DMS 273 (cell line): ENCODE measurements around the gene HLA-DPA1.
"Not testable (repeated sequence)": the region's sequence is repeated elsewhere in the genome, so short reads cannot be mapped to it uniquely, and the experiment has no call there.

Experiments
- DNase-seq: peaks from one replicate; lab custom pipeline; 2025; ENCODE audit not compliant: unreplicated experiment; lab: John Stamatoyannopoulos, UW

HLA-DPA1 gene

GRCh38 chr6:33073431-33073871, at the start of gene HLA-DPA1:
HLA-DPA1 (minus strand) TSS chr6:33073649.
- DNase-seq, result peak; percentile 76

GRCh38 chr6:33123181-33123580, 49.7 kb upstream of the HLA-DPA1 start:
- no peak for DNase-seq

- DNase-seq, result no peak
Measured at GRCh38 chr6:33120001-33120400, 46.6 kb upstream of the HLA-DPA1 start.

- peak; percentile 76 for DNase-seq
Measured at GRCh38 chr6:33118525-33119123, 45.2 kb upstream of the HLA-DPA1 start.

- DNase-seq, result no peak
Measured at GRCh38 chr6:33117811-33118277, 44.4 kb upstream of the HLA-DPA1 start.

GRCh38 chr6:33116841-33117711, 43.6 kb upstream of the HLA-DPA1 start:
- peak; percentile 36 for DNase-seq

GRCh38 chr6:33116417-33116816, 43.0 kb upstream of the HLA-DPA1 start:
- no peak for DNase-seq

GRCh38 chr6:33114406-33114805, 41.0 kb upstream of the HLA-DPA1 start:
- no peak for DNase-seq

GRCh38 chr6:33113755-33114154, 40.3 kb upstream of the HLA-DPA1 start:
- no peak for DNase-seq

GRCh38 chr6:33112148-33112547, 38.7 kb upstream of the HLA-DPA1 start:
- peak; percentile 83 for DNase-seq

GRCh38 chr6:33108307-33108706, 34.9 kb upstream of the HLA-DPA1 start:
- DNase-seq, result peak; percentile 45

- DNase-seq, result no peak
Measured at GRCh38 chr6:33107641-33108040, 34.2 kb upstream of the HLA-DPA1 start.

GRCh38 chr6:33105916-33106871, 32.7 kb upstream of the HLA-DPA1 start:
- DNase-seq, result no peak

- DNase-seq, result no peak
Measured at GRCh38 chr6:33105386-33105785, 31.9 kb upstream of the HLA-DPA1 start.

GRCh38 chr6:33104887-33105286, 31.4 kb upstream of the HLA-DPA1 start:
- no peak for DNase-seq

GRCh38 chr6:33103776-33104175, 30.3 kb upstream of the HLA-DPA1 start:
- no peak for DNase-seq

- not testable (repeated sequence) for DNase-seq
Measured at GRCh38 chr6:33101121-33101737, 27.8 kb upstream of the HLA-DPA1 start.

GRCh38 chr6:33095681-33096080, 22.2 kb upstream of the HLA-DPA1 start:
- DNase-seq, result no peak

GRCh38 chr6:33093855-33094254, 20.4 kb upstream of the HLA-DPA1 start:
- no peak for DNase-seq

- DNase-seq, result no peak
Measured at GRCh38 chr6:33092385-33092784, 18.9 kb upstream of the HLA-DPA1 start.

- DNase-seq, result peak; percentile 51
Measured at GRCh38 chr6:33091957-33092356, 18.5 kb upstream of the HLA-DPA1 start.
